GM12878 (cell line): ENCODE results near the gene GATAD2B. TPM values are rescaled to one million over a fixed set of nuclear protein-coding genes. Genes with fewer than 3 reads are reported as not detected.

ENCODE experiments used
- ATAC-seq: fragments of 200-7000 bp; cut with Tn5 transposase; 3 replicates; pipeline ENCODE4 v1.9.1; 2020; ENCODE audit warnings: mild to moderate bottlenecking, moderate library complexity
- BruUV-seq: library from RNA; stranded (reverse); fragments of 400-500 nt; replicated peaks from 2 replicates; lab custom pipeline; 2021; lab: Mats Ljungman, UMichigan
- CTCF ChIA-PET: fragments of 300-600 bp; sonication (Branson Sonifier 250); formaldehyde crosslinking; extraction: SDS; loops from one replicate; lab custom pipeline; 2021; ENCODE audit warnings: inconsistent platforms; lab: Yijun Ruan, JAX
- POLR2A ChIA-PET: fragments of 350-600 bp; formaldehyde crosslinking; extraction: SDS; loops from one replicate; lab custom pipeline; 2021; ENCODE audit warnings: inconsistent platforms; lab: Charles Lee
- RAD21 ChIA-PET: fragments of 300-600 bp; sonication (Branson Sonifier 250); formaldehyde crosslinking; loops from one replicate; lab custom pipeline; 2023; ENCODE audit warnings: antibody characterized with exemption; ENCODE audit not compliant: unreplicated experiment; lab: Charles Lee
- SMC1A ChIA-PET: fragments of 300-600 bp; sonication (Branson Sonifier 250); formaldehyde crosslinking; loops from one replicate; lab custom pipeline; 2023; ENCODE audit not compliant: unreplicated experiment, uncharacterized antibody; lab: Charles Lee
- DNase-seq: peaks from one replicate; pipeline ENCODE4 v3.0.0-alpha.2; 2011; ENCODE audit warnings: low read depth, low spot score
- FAIRE-seq: peaks from 3 replicates; lab custom pipeline; 2011; peaks lifted over from hg19 to GRCh38; lab: Jason Lieb, UNC
- H2AFZ ChIP-seq: 2 replicates; pipeline ENCODE4 v1.6.0; 2011; ENCODE audit warnings: low read depth, low read length, control low read depth; ENCODE audit not compliant: control insufficient read depth
- H3K27ac ChIP-seq: 2 replicates; pipeline ENCODE4 v1.5.1; 2011; ENCODE audit warnings: control low read depth; ENCODE audit not compliant: control insufficient read depth, insufficient read depth
- H3K27me3 ChIP-seq, 2 experiments: replicated peaks in 1 of 2; 2 replicates each; pipeline versions ENCODE4 v1.6.0 to v1.6.1; 2011; ENCODE audit warnings: low read length in 1 of 2; ENCODE audit not compliant: control insufficient read depth in 2 of 2, insufficient read depth in 2 of 2
- H3K36me3 ChIP-seq, 2 experiments: 2 replicates each; pipeline ENCODE4 v1.5.1; 2011; ENCODE audit warnings: low read length in 1 of 2; ENCODE audit not compliant: control insufficient read depth in 2 of 2, insufficient read depth in 2 of 2
- H3K4me1 ChIP-seq: 2 replicates; pipeline ENCODE4 v1.6.1; 2011; ENCODE audit warnings: mild to moderate bottlenecking, low read length, moderate library complexity, mixed read lengths; ENCODE audit not compliant: control insufficient read depth, insufficient read depth
- H3K4me2 ChIP-seq: 2 replicates; pipeline ENCODE4 v1.6.0; 2011; ENCODE audit warnings: control low read depth; ENCODE audit not compliant: control insufficient read depth, insufficient read depth
- H3K4me3 ChIP-seq: fragments of 200-600 bp; sonication (generic); 2 replicates; pipeline ENCODE4 v1.5.1; 2016
- H3K79me2 ChIP-seq: 2 replicates; pipeline ENCODE4 v1.6.0; 2011; ENCODE audit warnings: low read length; ENCODE audit not compliant: control insufficient read depth, insufficient read depth
- H3K9ac ChIP-seq: 2 replicates; pipeline ENCODE4 v1.8.0; 2011; ENCODE audit warnings: low read length, control low read depth, mixed read lengths; ENCODE audit not compliant: control insufficient read depth, insufficient read depth
- H3K9me3 ChIP-seq: replicated peaks from 3 replicates; pipeline ENCODE4 v1.5.1; 2011; ENCODE audit warnings: mild to moderate bottlenecking, low read length; ENCODE audit not compliant: control insufficient read depth, insufficient read depth
- H4K20me1 ChIP-seq: 2 replicates; pipeline ENCODE4 v1.6.0; 2011; ENCODE audit not compliant: control insufficient read depth, insufficient read depth
- CHD1 ChIP-seq: IDR thresholded peaks from 2 replicates; pipeline ENCODE4 v1.6.1; 2012; ENCODE audit warnings: low read depth, low read length, improper control_type of control experiment
- PAX5 ChIP-seq: IDR thresholded peaks from 2 replicates; pipeline ENCODE4 v1.6.1; 2011; ENCODE audit warnings: low read depth, low read length, borderline replicate concordance
- POLR2A ChIP-seq: IDR thresholded peaks from 2 replicates; pipeline ENCODE4 v1.6.1; 2011; ENCODE audit warnings: low read depth, mild to moderate bottlenecking, low read length
- WGBS: methylation state at CpG from one replicate; pipeline ENCODE4 v1.1.6; 2016; ENCODE audit warnings: low lambda C conversion rate; ENCODE audit not compliant: insufficient replicate concordance, insufficient coverage; ENCODE audit errors: missing lambda C conversion rate; 5-methylcytosine and 5-hydroxymethylcytosine counted together
- in situ Hi-C: fragments of 300-500 bp; cut with MboI; formaldehyde crosslinking; loops from 9 replicates; pipeline ENCODE4 v1.14.3; 2018; ENCODE audit warnings: mixed read lengths
- intact Hi-C: fragments of 100-400 bp; cut with micrococcal nuclease; formaldehyde crosslinking; loops from one replicate; pipeline ENCODE4 v1.14.2; 2022; ENCODE audit not compliant: unreplicated experiment
- polyA plus RNA-seq, 11 experiments: library from polyadenylated mRNA; depleted of rRNA in 4 of 11; unstranded in 6 of 11; stranded (reverse) in 5 of 11; fragments of >200 nt; fragmentation: Nextera tagmentation in 4 of 11; fragmentation: Illumina TruSeq in 1 of 11; extraction: Ambion mirVana in 4 of 11; extraction: Trizol in 1 of 11; gene quantifications; 1 replicate in 1 of 11; 2 replicates in 10 of 11; pipeline versions ENCODE4 v1.2.1 to v1.2.3, GENCODE V29; 2011 to 2016; ENCODE audit warnings: inconsistent platforms in 2 of 11, missing spikeins in 2 of 11, low read depth in 1 of 11
- total RNA-seq, 4 experiments: library from RNA; depleted of rRNA in 3 of 4; stranded (reverse); fragments of >200 nt in 3 of 4; fragmentation: Illumina TruSeq in 1 of 4; extraction: Trizol in 1 of 4; gene quantifications; 2 replicates each; pipeline versions ENCODE4 v1.2.1 to v1.2.3, GENCODE V29; 2013 to 2021

The GATAD2B gene
- total and polyA plus RNA-seq, 10 of the 15 experiments (the other 5 are each of a cell fraction or from before 2014, with no cell fraction given) = 2.4 to 63.1 (median 8.7) TPM

GRCh38 chr1:153936011-153936802 lies 13.4 kb upstream of the GATAD2B start:
- no peak overlapping the region for H3K4me2 ChIP-seq
- CTCF ChIA-PET = interaction anchor here (0.6 kb wide), 1 partner anchor 289 kb away, joined by 3 read pairs; no protein-coding TSS in a partner anchor
- H2AFZ ChIP-seq = no peak overlapping the region
- RAD21 ChIA-PET = no interaction called here
- no peak for FAIRE-seq
- H3K4me1 ChIP-seq = no peaks in the 10 kb centered on the region
- peaks cover 20% of the 10 kb centered on the region in 2 experiments; a peak in 3 of 4 replicates for H3K36me3 ChIP-seq
- no peaks in the 10 kb centered on the region for H4K20me1 ChIP-seq
- H3K27ac ChIP-seq = no peak overlapping the region
- in situ Hi-C loops = no loop called here
- TF ChIP-seq POLR2A (peak; percentile 17; the same call in 1 of the 2 replicates), PAX5 (no peak)
- no TSS peak for BruUV-seq
- intact Hi-C loops = no loop called here
- ATAC-seq = no peak
- 95% methylated on average over 12 of the region's 12 CpGs for whole genome bisulfite sequencing
- H3K9me3 ChIP-seq = no peaks in the 10 kb centered on the region
- POLR2A ChIA-PET = interaction anchor here (0.6 kb wide), 1 partner anchor 11 kb away, joined by 4 read pairs; no protein-coding TSS in a partner anchor
- DNase-seq = no peak
- H3K27me3 ChIP-seq = no peaks in the 10 kb centered on the region
- H3K9ac ChIP-seq = no peak overlapping the region
- H3K4me3 ChIP-seq = no peak overlapping the region
- H3K79me2 ChIP-seq = no peaks in the 10 kb centered on the region
- SMC1A ChIA-PET = interaction anchor here (1.0 kb wide), 1 partner anchor 9 kb away, joined by 3 read pairs; no protein-coding TSS in a partner anchor

GRCh38 chr1:153934746-153935145 lies 12.0 kb upstream of the GATAD2B start:
- TF ChIP-seq POLR2A = peak; percentile 42; the same call in 1 of the 2 replicates
- TF ChIP-seq CHD1 = no peak
- H3K79me2 ChIP-seq = no peaks in the 10 kb centered on the region
- in situ Hi-C loops = no loop called here
- no peak for ATAC-seq
- ChIA-PET CTCF (no interaction called here), RAD21 (no interaction called here), SMC1A (no interaction called here), POLR2A (no interaction called here)
- FAIRE-seq = no peak
- H3K9ac ChIP-seq = no peak overlapping the region
- H3K9me3 ChIP-seq = no peaks in the 10 kb centered on the region
- 91% methylated on average over 9 of the region's 9 CpGs for WGBS
- BruUV-seq = no TSS peak
- no peak overlapping the region for H3K4me2 ChIP-seq
- DNase-seq = no peak
- H4K20me1 ChIP-seq = no peaks in the 10 kb centered on the region
- H3K27me3 ChIP-seq = no peaks in the 10 kb centered on the region
- no peak overlapping the region for H2AFZ ChIP-seq
- intact Hi-C loops = no loop called here
- peaks cover 21 to 26% of the 10 kb centered on the region in 2 experiments; a peak in 3 of 4 replicates for H3K36me3 ChIP-seq
- H3K27ac ChIP-seq = no peak overlapping the region
- H3K4me3 ChIP-seq = no peak overlapping the region
- H3K4me1 ChIP-seq = no peaks in the 10 kb centered on the region
